Activated CD4-positive, alpha-beta T cell treated with anti-CD3 and anti-CD28 coated beads for 48 hours (primary cell): ENCODE results near the gene HDLBP.
"Not testable (repeated sequence)": the region's sequence is repeated elsewhere in the genome, so short reads cannot be mapped to it uniquely, and the experiment has no call there.

Source experiments
- DNase-seq: peaks from one replicate; pipeline ENCODE4 v3.0.0-alpha.2; 2020

The HDLBP gene

DNA sequence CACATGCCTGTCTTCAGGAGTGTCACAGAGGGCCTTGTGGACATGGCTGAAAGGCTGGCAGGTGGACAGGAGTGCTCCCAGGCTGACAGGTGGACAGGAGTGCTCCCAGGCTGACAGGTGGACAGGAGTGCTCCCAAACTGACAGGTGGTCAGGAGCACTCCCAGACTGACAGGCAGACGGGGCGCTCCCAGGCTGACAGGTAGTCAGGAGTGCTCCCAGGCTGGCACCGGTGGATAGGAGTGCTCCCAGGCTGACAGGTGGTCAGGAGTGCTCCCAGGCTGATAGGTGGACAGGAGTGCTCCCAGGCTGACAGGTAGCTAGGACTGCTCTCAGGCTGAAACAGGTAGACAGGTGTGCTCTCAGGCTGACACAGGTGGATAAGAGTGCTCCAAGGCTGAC is 110.4 kb downstream of the HDLBP start:
- DNase-seq = no peak

GRCh38 chr2:241204490-241204889 is 111.0 kb downstream of the HDLBP start:
- no peak for DNase-seq

DNA sequence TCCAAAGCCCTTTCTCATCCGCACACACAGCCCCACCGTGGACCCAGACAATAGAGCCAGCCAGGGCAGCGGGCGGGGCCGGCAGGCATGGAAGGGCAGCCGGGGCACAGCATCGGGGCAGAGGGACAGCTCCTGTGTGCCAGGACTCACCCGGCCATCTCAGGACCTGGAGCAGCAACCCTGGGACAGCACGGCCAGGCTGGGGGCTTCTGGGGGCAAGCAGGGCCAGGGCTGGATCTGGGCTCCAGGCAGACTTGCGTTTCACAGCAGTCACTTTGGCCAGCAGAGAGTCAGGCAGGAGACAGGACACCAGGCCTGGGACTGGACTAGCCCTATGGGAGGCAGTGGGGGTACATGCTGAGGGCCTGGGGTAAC is 111.5 kb downstream of the HDLBP start:
- DNase-seq = no peak

DNA sequence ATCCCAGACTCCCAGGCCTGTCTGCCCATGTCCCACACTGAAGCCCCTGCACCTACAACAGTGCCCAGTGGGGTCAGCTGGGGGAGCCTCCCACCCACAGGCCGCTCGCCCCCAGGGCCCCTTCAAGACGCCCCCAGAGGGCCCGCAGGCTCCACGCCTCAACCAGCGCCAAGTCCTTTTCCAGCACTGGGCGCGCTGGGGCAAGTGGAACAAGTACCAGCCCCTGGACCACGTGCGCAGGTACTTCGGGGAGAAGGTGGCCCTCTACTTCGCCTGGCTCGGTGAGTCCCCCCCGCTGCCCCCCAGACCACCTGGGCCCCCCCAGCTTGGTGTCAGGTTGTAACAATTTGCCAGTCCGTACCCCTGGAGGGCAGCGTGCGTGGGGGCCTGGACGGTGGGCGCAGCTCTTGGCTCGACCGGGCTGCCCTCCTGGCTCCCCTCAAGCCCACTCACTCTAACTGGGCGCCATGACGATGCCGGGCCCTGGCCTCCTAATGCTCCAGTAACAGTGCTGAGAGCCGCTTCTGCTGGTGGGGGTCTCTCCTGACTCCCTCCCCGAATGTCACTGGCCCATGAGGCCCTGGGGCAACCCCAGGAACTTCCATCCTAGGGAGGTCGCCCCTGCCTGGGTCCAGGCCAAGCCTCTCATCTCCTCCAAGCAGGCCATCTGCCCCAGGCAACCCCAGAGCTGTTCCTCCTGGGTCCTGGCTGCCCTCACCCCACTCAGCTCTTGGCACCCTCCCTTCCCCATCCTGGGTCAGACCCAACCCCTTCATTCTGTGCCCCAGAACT is 112.1 kb downstream of the HDLBP start:
- DNase-seq = no peak

DNA sequence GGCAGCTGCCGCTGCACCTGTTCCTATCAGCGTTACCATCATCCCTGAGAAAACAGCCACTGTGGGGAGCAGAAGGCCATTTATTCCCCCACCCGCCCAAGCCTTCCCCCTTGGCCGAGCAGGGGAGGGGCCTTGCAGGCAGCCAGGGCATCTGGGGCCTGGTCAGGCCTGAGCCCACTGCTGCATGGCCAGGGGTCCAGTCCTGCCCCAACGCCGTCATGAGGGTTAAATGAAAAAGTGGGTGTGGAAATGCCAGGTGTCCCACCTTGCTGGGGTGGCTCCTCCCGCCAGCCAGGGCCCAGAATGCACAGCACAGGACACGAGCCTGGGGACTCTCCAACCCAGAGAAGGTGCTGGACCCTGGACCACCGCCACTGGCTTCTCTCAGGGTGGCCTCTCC is 112.8 kb downstream of the HDLBP start:
- no peak for DNase-seq

DNA sequence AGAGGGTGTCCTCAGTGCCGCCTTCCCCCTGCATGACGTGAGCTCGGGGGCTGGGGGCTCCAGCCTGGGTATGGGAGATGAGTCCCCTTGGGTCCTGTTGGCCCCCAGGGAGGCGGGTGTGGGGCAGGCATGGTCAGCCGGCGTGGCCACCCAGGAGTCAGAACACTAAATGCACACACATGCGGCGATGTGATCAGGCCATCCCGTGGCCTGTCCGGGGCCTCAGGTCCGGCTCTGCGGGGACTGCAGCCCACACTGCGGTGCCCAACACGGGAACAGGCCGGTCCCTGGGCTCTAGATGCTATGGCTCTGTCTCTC is 113.2 kb downstream of the HDLBP start:
- DNase-seq = no peak

DNA sequence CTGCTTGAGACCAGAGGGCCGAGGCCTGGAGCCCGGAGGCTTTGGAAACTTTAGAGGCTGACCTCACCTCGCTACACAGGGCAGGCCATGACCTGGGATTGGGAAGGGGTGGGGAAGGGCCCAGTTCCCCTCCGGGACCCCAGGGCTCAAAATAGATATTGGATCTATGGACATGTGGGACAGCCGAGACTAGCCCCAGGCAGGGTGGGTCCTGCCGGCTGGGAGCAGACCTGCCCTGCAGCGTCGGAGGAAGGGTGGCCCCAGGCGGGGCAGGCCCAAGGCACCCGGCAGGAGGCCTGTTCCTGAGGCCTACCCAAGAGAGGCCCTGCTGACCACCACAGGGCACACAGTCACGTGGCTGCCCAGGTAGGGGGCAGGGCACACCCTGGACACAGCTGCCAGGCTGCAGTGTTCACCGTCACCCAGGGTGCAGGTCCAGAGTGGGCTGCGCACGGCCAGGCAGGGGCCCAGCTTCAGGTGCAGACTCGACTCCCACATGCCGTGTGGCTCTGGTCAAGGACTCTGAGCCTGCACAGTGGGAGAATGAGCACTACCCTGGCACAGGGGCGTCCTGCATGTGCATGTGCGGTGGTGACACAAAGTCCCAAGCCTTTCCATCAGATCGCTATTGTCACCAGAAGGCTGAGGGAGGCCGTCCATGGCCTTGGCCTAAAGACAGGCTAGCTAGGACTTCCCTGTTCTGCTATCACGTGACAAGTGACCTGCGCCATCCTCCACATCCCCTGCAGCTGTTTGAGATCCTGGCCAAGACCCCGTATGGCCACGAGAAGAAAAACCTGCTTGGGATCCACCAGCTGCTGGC is 113.8 kb downstream of the HDLBP start:
- DNase-seq = no peak

- no peak for DNase-seq
Measured at GRCh38 chr2:241200822-241201395, 114.6 kb downstream of the HDLBP start.

DNA sequence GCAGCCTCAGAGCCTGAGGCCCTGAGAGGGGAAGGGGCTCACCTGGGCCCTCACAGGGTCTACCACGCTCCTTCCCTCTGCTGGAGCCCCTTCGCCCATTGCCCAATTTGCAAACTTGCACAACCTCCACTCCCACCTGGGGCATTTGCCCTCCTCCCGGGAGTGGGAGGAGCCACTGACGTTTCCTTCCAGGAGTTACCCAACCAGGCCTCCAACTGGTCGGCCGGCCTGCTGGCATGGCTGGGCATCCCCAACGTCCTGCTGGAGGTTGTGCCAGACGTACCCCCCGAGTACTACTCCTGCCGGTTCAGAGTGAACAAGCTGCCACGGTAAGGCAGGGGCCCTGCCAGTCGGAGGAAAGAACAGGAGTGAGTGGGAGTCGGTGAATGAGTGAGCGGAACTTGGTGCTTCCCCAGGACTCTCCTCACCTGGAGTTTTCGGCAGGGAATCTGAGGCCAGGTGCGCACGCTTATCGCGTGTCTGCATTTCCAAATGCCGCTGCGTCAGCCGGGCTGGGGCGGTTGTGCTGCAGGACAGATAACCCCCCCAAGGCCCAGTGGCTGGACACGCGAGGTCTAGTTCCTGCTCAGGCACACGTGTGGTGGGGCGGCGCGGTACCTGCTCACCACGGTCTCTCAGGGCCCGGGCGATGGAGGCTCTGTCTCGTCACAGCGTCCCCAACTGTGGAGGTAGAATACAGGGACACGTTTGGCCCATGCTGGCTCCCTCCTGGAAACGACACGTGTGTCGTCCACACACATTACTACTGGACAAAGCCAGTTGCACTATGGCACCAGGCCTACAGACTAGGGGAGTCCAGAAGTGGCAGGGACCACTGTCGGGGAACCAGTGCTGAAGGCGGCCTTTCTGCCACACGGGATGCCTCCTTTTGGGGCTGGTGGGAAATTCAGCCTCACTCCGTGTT is 115.3 kb downstream of the HDLBP start:
- no peak for DNase-seq

GRCh38 chr2:241199286-241199685 is 116.2 kb downstream of the HDLBP start:
- DNase-seq = no peak

GRCh38 chr2:241198381-241199279 is 116.8 kb downstream of the HDLBP start:
- DNase-seq = no peak

GRCh38 chr2:241197947-241198346 is 117.5 kb downstream of the HDLBP start:
- DNase-seq = no peak

- not testable (repeated sequence) for DNase-seq
Measured at GRCh38 chr2:241197246-241197645, 118.2 kb downstream of the HDLBP start.

DNA sequence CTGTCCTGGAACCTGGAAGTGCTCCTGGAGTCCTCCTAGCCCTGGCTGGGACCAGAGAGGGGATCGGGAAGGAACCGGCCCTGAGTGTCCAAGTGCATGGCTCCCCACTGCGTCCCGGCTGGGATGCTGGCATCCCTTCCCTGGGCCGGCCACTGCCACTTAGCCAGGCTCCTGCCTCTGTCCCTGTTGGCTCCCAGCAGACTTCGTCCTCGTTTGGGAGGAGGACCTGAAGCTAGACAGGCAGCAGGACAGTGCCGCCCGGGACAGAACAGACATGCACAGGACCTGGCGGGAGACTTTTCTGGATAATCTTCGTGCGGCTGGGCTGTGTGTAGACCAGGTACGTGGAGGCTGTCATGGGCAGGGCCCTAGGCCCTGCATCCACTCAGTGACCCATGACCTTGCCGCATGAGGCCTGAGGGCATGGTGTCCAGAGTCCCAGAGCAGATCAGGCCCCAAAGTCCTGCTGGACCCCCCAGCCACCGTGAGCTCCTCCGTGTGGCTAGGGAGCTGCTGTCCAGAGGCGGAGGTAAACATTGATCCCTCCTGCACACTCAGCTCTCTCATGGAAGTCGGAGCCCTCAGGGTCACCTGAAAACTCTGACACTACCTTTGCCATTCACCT is 119.9 kb downstream of the HDLBP start:
- no peak for DNase-seq

DNA sequence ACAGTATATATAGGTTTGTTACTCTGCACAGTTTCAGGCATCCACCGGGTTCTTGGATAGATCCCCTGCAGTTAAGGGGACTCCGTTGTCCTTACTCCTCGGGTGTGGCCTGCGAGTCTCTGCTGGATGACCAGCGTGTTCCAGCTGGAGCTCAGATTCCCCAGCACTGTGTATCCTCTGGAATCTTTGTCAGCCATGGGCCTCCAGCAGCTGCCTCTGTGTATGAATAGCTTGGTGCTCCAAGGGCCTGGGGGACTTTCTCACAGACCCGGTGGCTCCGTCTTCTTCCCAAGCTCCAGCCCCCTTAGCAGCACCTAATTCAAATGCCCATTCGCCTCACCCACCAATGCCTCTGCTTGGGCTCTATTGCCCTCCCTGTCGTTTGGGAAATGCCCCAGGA is 120.7 kb downstream of the HDLBP start:
- DNase-seq = no peak

DNA sequence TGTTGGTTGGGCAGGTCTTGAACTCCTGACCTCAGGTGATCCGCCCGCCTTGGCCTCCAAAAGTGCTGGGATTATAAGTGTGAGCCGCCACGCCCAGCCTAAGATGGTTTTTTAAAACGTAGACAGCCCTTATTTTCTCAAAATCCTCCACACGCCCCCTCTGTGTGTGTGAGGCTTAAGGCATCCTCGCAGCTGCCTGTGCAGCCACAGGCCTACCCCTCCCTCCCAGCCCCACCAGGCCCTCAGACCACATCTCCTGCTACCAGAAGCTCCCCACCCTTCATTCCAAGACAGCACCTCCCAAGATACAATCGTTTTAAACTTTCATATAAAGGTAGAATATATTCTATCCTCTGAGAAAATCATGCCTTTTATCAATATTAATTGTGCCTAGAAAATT is 122.2 kb downstream of the HDLBP start:
- DNase-seq = no peak

DNA sequence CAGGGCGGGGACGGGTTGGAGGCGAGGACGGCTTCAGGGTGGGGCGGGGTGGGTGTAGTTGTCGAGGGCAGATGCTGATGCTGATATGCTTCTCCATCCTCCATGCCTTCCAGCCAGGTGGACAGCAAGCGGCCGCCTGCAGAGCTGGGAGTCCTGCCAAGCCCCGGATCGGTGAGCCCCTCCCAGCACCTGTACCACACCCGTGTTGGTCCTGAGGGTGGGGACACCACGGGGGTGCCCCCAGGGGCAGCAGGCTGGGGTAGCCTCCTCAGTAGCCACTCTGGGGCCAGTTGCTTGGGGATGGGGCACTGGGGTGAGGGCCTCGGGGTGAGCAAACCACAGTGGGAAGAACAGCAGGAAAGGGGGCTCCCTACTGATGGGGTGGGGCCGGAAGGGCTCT is 124.4 kb downstream of the HDLBP start:
- no peak for DNase-seq

DNA sequence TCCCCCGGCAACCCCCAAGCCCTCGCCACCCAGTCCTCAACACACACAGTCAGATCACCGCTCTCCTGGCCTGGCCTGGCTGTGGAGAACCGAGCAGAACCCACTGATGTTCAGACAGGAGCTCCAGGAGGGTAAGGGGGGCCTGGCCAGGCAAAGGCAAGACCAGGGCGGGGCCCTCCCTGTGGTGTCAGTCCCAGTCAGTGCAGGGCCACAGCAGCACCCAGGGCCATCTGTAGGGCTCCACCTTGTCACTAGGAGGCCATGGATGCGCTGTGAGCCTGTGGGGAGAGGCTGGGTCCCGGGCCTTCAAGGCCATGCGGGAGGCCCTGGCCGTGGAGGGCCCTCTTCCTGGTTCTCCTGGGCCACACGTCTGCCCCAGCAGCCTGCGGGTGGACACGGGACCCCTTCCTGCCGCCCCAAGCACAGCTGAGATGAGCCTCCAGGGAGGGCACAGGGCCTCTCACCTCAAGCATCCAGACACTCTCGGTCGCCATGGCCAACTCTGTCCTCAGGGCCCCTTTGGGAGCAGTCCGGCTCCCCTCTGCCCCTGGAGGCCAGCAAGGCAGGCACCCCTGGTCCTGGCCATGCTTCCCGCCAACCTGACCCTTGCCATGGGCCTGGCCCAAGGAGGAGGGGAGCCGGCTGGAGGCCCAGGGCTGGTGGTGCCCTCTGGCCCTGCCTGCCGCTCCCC is 125.0 kb downstream of the HDLBP start:
- no peak for DNase-seq

DNA sequence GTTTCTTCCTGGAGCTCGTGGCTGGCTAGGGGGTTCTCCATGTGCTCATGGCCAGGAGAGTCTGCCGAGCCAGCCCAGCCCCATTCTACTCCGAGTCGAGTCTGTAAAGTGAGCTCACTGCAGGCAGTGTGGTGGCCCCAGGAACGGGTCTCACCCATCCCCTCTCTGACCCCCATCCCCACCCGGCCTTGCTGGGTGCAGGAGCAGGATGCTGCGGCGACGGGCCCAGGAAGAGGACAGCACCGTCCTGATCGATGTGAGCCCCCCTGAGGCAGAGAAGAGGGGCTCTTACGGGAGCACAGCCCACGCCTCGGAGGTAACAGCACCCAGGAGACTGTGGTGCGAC is 125.6 kb downstream of the HDLBP start:
- no peak for DNase-seq

GRCh38 chr2:241189093-241189855 is 126.2 kb downstream of the HDLBP start:
- no peak for DNase-seq
